ENCODE data around the gene ADGRV1. TPM values are rescaled to one million over a fixed set of nuclear protein-coding genes. Genes with fewer than 3 reads are reported as not detected.

ADGRV1 gene
- total RNA-seq, 1 donor from 2014 or later: 0.99 TPM

GRCh38 chr5:90994796-90995195, 436.2 kb downstream of the ADGRV1 start:
- H3K27ac Mint-ChIP-seq (ENCODE audit: unreplicated experiment): no peak overlapping the region
- no peak overlapping the region for H3K4me3 Mint-ChIP-seq (ENCODE audit: unreplicated experiment)
- H3K4me1 Mint-ChIP-seq (ENCODE audit: unreplicated experiment): peaks cover 2% of the 10 kb centered on the region
- DNase-seq (ENCODE audit: extremely low spot score, unreplicated experiment): no peak
- no peaks in the 10 kb centered on the region for H3K27me3 Mint-ChIP-seq (ENCODE audit: unreplicated experiment)
- peaks cover 11% of the 10 kb centered on the region for H3K9me3 Mint-ChIP-seq (ENCODE audit: unreplicated experiment)
- TF ChIP-seq CTCF (IDR thresholded peaks at IDR 0.05): no peak
- no peaks in the 10 kb centered on the region for H3K36me3 Mint-ChIP-seq (ENCODE audit: unreplicated experiment)

GRCh38 chr5:90996089-90996488, 437.5 kb downstream of the ADGRV1 start:
- TF ChIP-seq CTCF (IDR thresholded peaks at IDR 0.05): no peak
- Mint-ChIP-seq H3K27me3 (ENCODE audit: unreplicated experiment) (no peaks in the 10 kb centered on the region), H3K4me3 (ENCODE audit: unreplicated experiment) (no peak overlapping the region), H3K27ac (ENCODE audit: unreplicated experiment) (no peak overlapping the region), H3K4me1 (ENCODE audit: unreplicated experiment) (peaks cover 2% of the 10 kb centered on the region), H3K9me3 (ENCODE audit: unreplicated experiment) (peaks cover 11% of the 10 kb centered on the region), H3K36me3 (ENCODE audit: unreplicated experiment) (no peaks in the 10 kb centered on the region)
- no peak for DNase-seq (ENCODE audit: extremely low spot score, unreplicated experiment)

- no peak for DNase-seq (ENCODE audit: extremely low spot score, unreplicated experiment)
- H3K4me1 Mint-ChIP-seq (ENCODE audit: unreplicated experiment): peaks cover 2% of the 10 kb centered on the region
- H3K27ac Mint-ChIP-seq (ENCODE audit: unreplicated experiment): no peak overlapping the region
- H3K27me3 Mint-ChIP-seq (ENCODE audit: unreplicated experiment): no peaks in the 10 kb centered on the region
- H3K36me3 Mint-ChIP-seq (ENCODE audit: unreplicated experiment): no peaks in the 10 kb centered on the region
- H3K9me3 Mint-ChIP-seq (ENCODE audit: unreplicated experiment): peaks cover 11% of the 10 kb centered on the region
- H3K4me3 Mint-ChIP-seq (ENCODE audit: unreplicated experiment): no peak overlapping the region
- TF ChIP-seq CTCF (IDR thresholded peaks at IDR 0.05): no peak
Observed at GRCh38 chr5:90997082-90997481, 438.5 kb downstream of the ADGRV1 start.

- no peak for TF ChIP-seq CTCF (IDR thresholded peaks at IDR 0.05)
- Mint-ChIP-seq H3K27ac (ENCODE audit: unreplicated experiment) (no peak overlapping the region), H3K27me3 (ENCODE audit: unreplicated experiment) (peaks cover 4% of the 10 kb centered on the region), H3K9me3 (ENCODE audit: unreplicated experiment) (peaks cover under 1% of the 10 kb centered on the region), H3K36me3 (ENCODE audit: unreplicated experiment) (no peaks in the 10 kb centered on the region), H3K4me1 (ENCODE audit: unreplicated experiment) (no peaks in the 10 kb centered on the region), H3K4me3 (ENCODE audit: unreplicated experiment) (no peak overlapping the region)
- DNase-seq (ENCODE audit: extremely low spot score, unreplicated experiment): no peak
Observed at GRCh38 chr5:91000743-91001142, 442.1 kb downstream of the ADGRV1 start.

- H3K4me3 Mint-ChIP-seq (ENCODE audit: unreplicated experiment): no peak overlapping the region
- H3K27me3 Mint-ChIP-seq (ENCODE audit: unreplicated experiment): peaks cover 4% of the 10 kb centered on the region
- no peak for TF ChIP-seq CTCF (IDR thresholded peaks at IDR 0.05)
- no peaks in the 10 kb centered on the region for H3K36me3 Mint-ChIP-seq (ENCODE audit: unreplicated experiment)
- no peak overlapping the region for H3K27ac Mint-ChIP-seq (ENCODE audit: unreplicated experiment)
- H3K4me1 Mint-ChIP-seq (ENCODE audit: unreplicated experiment): no peaks in the 10 kb centered on the region
- H3K9me3 Mint-ChIP-seq (ENCODE audit: unreplicated experiment): no peaks in the 10 kb centered on the region
- no peak for DNase-seq (ENCODE audit: extremely low spot score, unreplicated experiment)
Observed at GRCh38 chr5:91006713-91007112, 448.1 kb downstream of the ADGRV1 start.
